H1 (cell line): ENCODE measurements around the gene MYO5B. TPM values are rescaled to one million over a fixed set of nuclear protein-coding genes. Genes with fewer than 3 reads are reported as not detected.

Experiments
- CTCF ChIA-PET: fragments of 300-600 bp; sonication (Branson Sonifier 250); formaldehyde crosslinking; loops from one replicate; lab custom pipeline; 2021; ENCODE audit not compliant: partially characterized antibody; lab: Charles Lee
- POLR2A ChIA-PET: fragments of 300-600 bp; sonication (Branson Sonifier 250); formaldehyde crosslinking; loops from one replicate; lab custom pipeline; 2021; ENCODE audit warnings: inconsistent platforms; ENCODE audit not compliant: partially characterized antibody; lab: Charles Lee
- DNase-seq, 2 experiments: peaks; one replicate each; pipeline versions ENCODE4 v3.0.0 to v3.0.0-alpha.2; 2010 to 2022; ENCODE audit warnings: low spot score in 2 of 2, low read depth in 1 of 2, mixed read lengths in 1 of 2
- FAIRE-seq: peaks from 2 replicates; lab custom pipeline; 2011; peaks lifted over from hg19 to GRCh38; lab: Jason Lieb, UNC
- H2AFZ ChIP-seq: 2 replicates; pipeline ENCODE4 v1.8.1; 2012; ENCODE audit warnings: low read length, inconsistent platforms
- H2AK5ac ChIP-seq: 2 replicates; pipeline ENCODE4 v1.6.1; 2013; ENCODE audit warnings: low read depth, low read length
- H2BK120ac ChIP-seq: replicated peaks from 2 replicates; pipeline ENCODE3; 2013; ENCODE audit warnings: low read depth, low read length, inconsistent platforms
- H2BK12ac ChIP-seq: 2 replicates; pipeline ENCODE4 v1.6.1; 2013; ENCODE audit warnings: low read depth, low read length
- H2BK15ac ChIP-seq: 2 replicates; pipeline ENCODE4 v1.6.1; 2013; ENCODE audit warnings: low read length
- H2BK20ac ChIP-seq: 2 replicates; pipeline ENCODE4 v1.6.1; 2013; ENCODE audit warnings: low read length
- H2BK5ac ChIP-seq: 2 replicates; pipeline ENCODE4 v1.6.1; 2013; ENCODE audit warnings: low read depth, low read length
- H3K14ac ChIP-seq: 2 replicates; pipeline ENCODE4 v1.6.1; 2013; ENCODE audit warnings: inconsistent platforms; ENCODE audit not compliant: insufficient read length
- H3K18ac ChIP-seq: 2 replicates; pipeline ENCODE4 v1.6.1; 2013; ENCODE audit warnings: low read length; ENCODE audit errors: extremely low read depth
- H3K23ac ChIP-seq: 2 replicates; pipeline ENCODE4 v1.6.1; 2013; ENCODE audit warnings: inconsistent platforms; ENCODE audit not compliant: insufficient read length
- H3K23me2 ChIP-seq: 2 replicates; pipeline ENCODE4 v1.6.1; 2013; ENCODE audit warnings: low read depth, low read length
- H3K27ac ChIP-seq: 2 replicates; pipeline ENCODE4 v1.6.1; 2011; ENCODE audit warnings: low read depth, low read length, inconsistent platforms
- H3K27me3 ChIP-seq, 4 experiments: replicated peaks in 1 of 4; 1 replicate in 1 of 4; 2 replicates in 3 of 4; pipeline versions ENCODE4 v1.6.1 to v1.8.1; 2011 to 2013; ENCODE audit warnings: low read length in 3 of 4, mild to moderate bottlenecking in 3 of 4, inconsistent platforms in 2 of 4, mixed read lengths in 2 of 4, moderate library complexity in 1 of 4; ENCODE audit not compliant: control insufficient read depth in 3 of 4, insufficient read depth in 3 of 4; ENCODE audit errors: extremely low read depth in 1 of 4
- H3K36me3 ChIP-seq, 4 experiments: 2 replicates each; pipeline versions ENCODE4 v1.6.1 to v1.8.1; 2011 to 2013; ENCODE audit warnings: mild to moderate bottlenecking in 4 of 4, low read length in 3 of 4, moderate library complexity in 2 of 4, control low read depth in 1 of 4, inconsistent platforms in 1 of 4; ENCODE audit not compliant: insufficient read depth in 4 of 4, control insufficient read depth in 2 of 4
- H3K4ac ChIP-seq: replicated peaks from 2 replicates; pipeline ENCODE3; 2013; ENCODE audit warnings: low read length, low read depth, mixed read lengths, inconsistent platforms; ENCODE audit not compliant: insufficient read length
- H3K4me1 ChIP-seq, 4 experiments: replicated peaks in 1 of 4; 1 replicate in 1 of 4; 2 replicates in 3 of 4; pipeline versions ENCODE4 v1.6.1 to v1.8.1; 2011 to 2013; ENCODE audit warnings: low read length in 3 of 4, inconsistent platforms in 2 of 4, mixed read lengths in 1 of 4; ENCODE audit not compliant: insufficient read depth in 4 of 4, control insufficient read depth in 3 of 4
- H3K4me2 ChIP-seq, 2 experiments: 2 replicates each; pipeline versions ENCODE4 v1.6.1 to v1.8.1; 2011 to 2013; ENCODE audit warnings: low read depth in 2 of 2, low read length in 2 of 2, control low read depth in 1 of 2, inconsistent platforms in 1 of 2, mild to moderate bottlenecking in 1 of 2; ENCODE audit not compliant: insufficient read depth in 1 of 2
- H3K4me3 ChIP-seq, 4 experiments: fragments of 200-600, 300-600 bp in 1 of 4; sonication (generic), shearing (Covaris generic), sonication (Bioruptor Twin) in 1 of 4; 2 replicates each; pipeline versions ENCODE4 v1.5.1 to v1.8.1; 2011 to 2016; ENCODE audit warnings: low read length in 4 of 4, low read depth in 3 of 4, control low read depth in 2 of 4, inconsistent platforms in 2 of 4, mild to moderate bottlenecking in 2 of 4, mixed read lengths in 1 of 4, moderate library complexity in 1 of 4; ENCODE audit not compliant: insufficient read depth in 2 of 4; ENCODE audit errors: extremely low read depth in 1 of 4
- H3K56ac ChIP-seq: replicated peaks from 2 replicates; pipeline ENCODE3; 2013; ENCODE audit warnings: low read depth, mild to moderate bottlenecking, mixed read lengths, low read length, inconsistent platforms; ENCODE audit not compliant: insufficient read length
- H3K79me1 ChIP-seq: 2 replicates; pipeline ENCODE4 v1.6.1; 2013; ENCODE audit warnings: low read depth, low read length, control low read depth
- H3K79me2 ChIP-seq, 2 experiments: 2 replicates each; pipeline versions ENCODE4 v1.6.1 to v1.8.1; 2012 to 2013; ENCODE audit warnings: low read length in 2 of 2, mild to moderate bottlenecking in 2 of 2, inconsistent platforms in 1 of 2; ENCODE audit not compliant: insufficient read depth in 2 of 2, control insufficient read depth in 1 of 2
- H3K9ac ChIP-seq, 4 experiments: replicated peaks in 1 of 4; 1 replicate in 1 of 4; 2 replicates in 3 of 4; pipeline versions ENCODE4 v1.6.1 to v1.8.1; 2011 to 2013; ENCODE audit warnings: low read depth in 3 of 4, low read length in 3 of 4, control low read depth in 2 of 4, mild to moderate bottlenecking in 2 of 4, moderate library complexity in 2 of 4, inconsistent platforms in 1 of 4; ENCODE audit errors: extremely low read depth in 1 of 4
- H3K9me3 ChIP-seq, 2 experiments: 2 replicates each; pipeline versions ENCODE4 v1.6.1 to v1.8.1; 2012 to 2013; ENCODE audit warnings: mild to moderate bottlenecking in 2 of 2, moderate library complexity in 2 of 2, control low read depth in 1 of 2, inconsistent platforms in 1 of 2, low read depth in 1 of 2, low read length in 1 of 2, mixed read lengths in 1 of 2; ENCODE audit not compliant: insufficient read depth in 2 of 2
- H4K20me1 ChIP-seq, 2 experiments: replicated peaks in 1 of 2; 2 replicates each; pipeline versions ENCODE3 to v1.8.1; 2011 to 2013; ENCODE audit warnings: inconsistent platforms in 2 of 2, low read length in 2 of 2, mild to moderate bottlenecking in 1 of 2; ENCODE audit not compliant: insufficient read depth in 2 of 2, control insufficient read depth in 1 of 2
- H4K5ac ChIP-seq: 2 replicates; pipeline ENCODE4 v1.6.1; 2013; ENCODE audit warnings: low read length, low read depth, mixed read lengths, inconsistent platforms; ENCODE audit not compliant: insufficient read length
- H4K8ac ChIP-seq: 2 replicates; pipeline ENCODE4 v1.8.0; 2013; ENCODE audit warnings: mild to moderate bottlenecking, moderate library complexity, low read length, inconsistent platforms; ENCODE audit not compliant: insufficient read depth; ENCODE audit errors: extremely low read depth
- H4K91ac ChIP-seq: replicated peaks from 2 replicates; pipeline ENCODE3; 2013; ENCODE audit warnings: low read length, mixed read lengths, inconsistent platforms; ENCODE audit not compliant: insufficient read length
- BCL11A ChIP-seq, 2 experiments: IDR thresholded peaks; one replicate each; pipeline ENCODE4 v1.6.1; 2011; ENCODE audit warnings: low read depth in 2 of 2, low read length in 2 of 2, mild to moderate bottlenecking in 2 of 2
- CREB1 ChIP-seq: IDR thresholded peaks from 2 replicates; pipeline ENCODE4 v1.6.1; 2012; ENCODE audit warnings: inconsistent platforms
- KDM4A ChIP-seq: IDR thresholded peaks from one replicate; pipeline ENCODE4 v1.7.1; 2012; ENCODE audit warnings: low read depth, mild to moderate bottlenecking, moderate library complexity, low read length, inconsistent platforms; ENCODE audit not compliant: severe bottlenecking
- MAFK ChIP-seq: IDR thresholded peaks from 2 replicates; pipeline ENCODE4 v1.6.1; 2012; ENCODE audit warnings: low read depth, mild to moderate bottlenecking, improper control_type of control experiment, low read length
- MAX ChIP-seq: IDR thresholded peaks from 2 replicates; pipeline ENCODE4 v1.6.1; 2012; ENCODE audit warnings: inconsistent platforms
- POLR2AphosphoS5 ChIP-seq: IDR thresholded peaks from 2 replicates; pipeline ENCODE4 v1.6.1; 2011; ENCODE audit warnings: low read depth, low read length
- RAD21 ChIP-seq, 2 experiments: IDR thresholded peaks in 1 of 2; conservative IDR thresholded peaks in 1 of 2; 2 replicates each; pipeline ENCODE4 v1.6.1; 2011; ENCODE audit warnings: low read depth in 2 of 2, low read length in 2 of 2, improper control_type of control experiment in 1 of 2, inconsistent platforms in 1 of 2, mild to moderate bottlenecking in 1 of 2, moderate library complexity in 1 of 2
- RXRA ChIP-seq: IDR thresholded peaks from 2 replicates; pipeline ENCODE4 v1.6.1; 2011; ENCODE audit warnings: low read depth, mild to moderate bottlenecking, low read length, moderate library complexity; ENCODE audit not compliant: insufficient read depth
- SAP30 ChIP-seq: fragments of 300-600 bp; sonication (generic); IDR thresholded peaks from 2 replicates; pipeline ENCODE4 v1.7.1; 2012; ENCODE audit warnings: low read length, moderate library complexity, mild to moderate bottlenecking, inconsistent platforms; ENCODE audit not compliant: insufficient read depth, insufficient replicate concordance
- SIRT6 ChIP-seq: IDR thresholded peaks from one replicate; pipeline ENCODE4 v1.7.1; 2012; ENCODE audit warnings: low read length, inconsistent platforms
- TAF1 ChIP-seq: IDR thresholded peaks from 2 replicates; pipeline ENCODE4 v1.6.1; 2011; ENCODE audit warnings: mild to moderate bottlenecking, low read depth, low read length
- TCF12 ChIP-seq: IDR thresholded peaks from 2 replicates; pipeline ENCODE4 v1.6.1; 2011; ENCODE audit warnings: low read depth, mild to moderate bottlenecking, low read length
- WGBS, 2 experiments: shearing (Covaris generic) in 1 of 2; methylation state at CpG; one replicate each; pipeline versions ENCODE4 v1.1.6 to v1.1.7; 2013 to 2015; ENCODE audit warnings: low lambda C conversion rate in 2 of 2, mixed read lengths in 2 of 2, inconsistent platforms in 1 of 2, low coverage in 1 of 2, missing lambda C conversion rate in 1 of 2; ENCODE audit not compliant: insufficient replicate concordance in 2 of 2, insufficient coverage in 1 of 2, insufficient read length in 1 of 2; ENCODE audit errors: extremely low coverage in 1 of 2, missing lambda C conversion rate in 1 of 2; 5-methylcytosine and 5-hydroxymethylcytosine counted together
- polyA plus RNA-seq, 7 experiments: library from polyadenylated mRNA; depleted of rRNA in 3 of 7; stranded (reverse) in 5 of 7; unstranded in 2 of 7; fragments of >200 nt in 5 of 7; fragments of 200-250 nt in 2 of 7; gene quantifications; 1 replicate in 5 of 7; 2 replicates in 1 of 7; 4 replicates in 1 of 7; pipeline versions ENCODE4 v1.2.1 to v1.2.3, GENCODE V29; 2011 to 2013; ENCODE audit warnings: missing spikeins in 2 of 7, mixed read lengths in 2 of 7
- total RNA-seq: library from RNA; stranded (reverse); fragmentation: NEBNext Ultra II Directional; extraction: Animal tissue kit (Norgen Biotek cat#: 25700); gene quantifications from 2 replicates; pipeline ENCODE4 v1.2.1, GENCODE V29; 2021

MYO5B gene
- total and polyA plus RNA-seq, 2 of the 8 experiments (the other 6 are each of a cell fraction or from before 2014, with no cell fraction given), result 6.4 to 7.7 TPM

GRCh38 chr18:49786019-49786720 is 408.8 kb downstream of the MYO5B start:
- Histone ChIP-seq H2AK5ac (no peak overlapping the region), H3K4me1 (no peaks in the 10 kb centered on the region), H2BK120ac (no peak overlapping the region), H2BK12ac (no peak overlapping the region), H3K18ac (no peak overlapping the region), H3K56ac (no peak overlapping the region), H3K27ac (no peak overlapping the region), H3K27me3 (no peaks in the 10 kb centered on the region), H2BK20ac (no peak overlapping the region), H4K20me1 (peaks cover 0 to 2% of the 10 kb centered on the region in 2 experiments), H3K36me3 (peaks cover 5 to 85% (median 45%) of the 10 kb centered on the region in 4 experiments), H2BK5ac (no peak overlapping the region), H3K9me3 (no peaks in the 10 kb centered on the region), H3K14ac (no peak overlapping the region), H3K9ac (no peak overlapping the region), H2AFZ (no peak overlapping the region), H3K79me2 (no peaks in the 10 kb centered on the region), H3K4ac (no peak overlapping the region), H2BK15ac (no peak overlapping the region), H3K23ac (no peak overlapping the region), H3K4me3 (no peak overlapping the region), H3K4me2 (no peak overlapping the region), H4K8ac (no peak overlapping the region), H4K5ac (no peak overlapping the region), H4K91ac (no peak overlapping the region), H3K79me1 (no peaks in the 10 kb centered on the region), H3K23me2 (no peaks in the 10 kb centered on the region)
- FAIRE-seq, result no peak
- 86% methylated on average over 1 of the region's 1 CpG; no CpG with 5 or more reads in 1 of the 2 experiments for WGBS, 2 experiments
- TF ChIP-seq MAFK (no peak), RAD21 (IDR thresholded peaks at IDR 0.05 in 1 of 2, conservative IDR thresholded peaks at IDR 0.05 in 1 of 2; ENCODE audit: low read depth in 2 of 2, low read length in 2 of 2) (no peak), CREB1 (no peak), BCL11A (IDR thresholded peaks at IDR 0.05; ENCODE audit: low read depth in 2 of 2, low read length in 2 of 2) (no peak), TAF1 (no peak), KDM4A (no peak), RXRA (no peak), TCF12 (no peak), SIRT6 (no peak), SAP30 (no peak), POLR2AphosphoS5 (no peak), MAX (no peak)
- DNase-seq, result no peak
- POLR2A ChIA-PET, result no interaction called here
- CTCF ChIA-PET, result interaction anchor here (1.2 to 4.4 kb wide), 2 partner anchors 67 to 73 kb away, joined by 5 to 24 read pairs; no protein-coding TSS in a partner anchor
